ENCODE data around the gene CGNL1.

Gene CGNL1

GRCh38 chr15:57572468-57572867, 196.2 kb downstream of the CGNL1 start:
- TF ChIP-seq MAX (IDR thresholded peaks at IDR 0.05): no peak
- TF ChIP-seq USF1 (IDR thresholded peaks at IDR 0.05): no peak
- TF ChIP-seq RAD21 (IDR thresholded peaks at IDR 0.05; ENCODE audit: low read depth): no peak
- TF ChIP-seq FOXM1 (IDR thresholded peaks at IDR 0.05; ENCODE audit: borderline replicate concordance, low read depth): no peak
- no peak for TF ChIP-seq EP300 (IDR thresholded peaks at IDR 0.05; ENCODE audit: borderline replicate concordance)
- no peak for TF ChIP-seq CEBPB (IDR thresholded peaks at IDR 0.05)
- TF ChIP-seq TCF12 (IDR thresholded peaks at IDR 0.05; ENCODE audit: low read depth): no peak
- TF ChIP-seq CREB1 (IDR thresholded peaks at IDR 0.05; ENCODE audit: low read depth): no peak
- no peak for TF ChIP-seq YY1 (IDR thresholded peaks at IDR 0.05; ENCODE audit: low read depth)
- TF ChIP-seq EGR1 (IDR thresholded peaks at IDR 0.05): no peak
- no peak for TF ChIP-seq ZBTB7A (IDR thresholded peaks at IDR 0.05; ENCODE audit: low read depth)
- TF ChIP-seq TAF1 (IDR thresholded peaks at IDR 0.05; ENCODE audit: low read depth): no peak

GRCh38 chr15:57573151-57573550, 196.8 kb downstream of the CGNL1 start:
- TF ChIP-seq RAD21 (IDR thresholded peaks at IDR 0.05; ENCODE audit: low read depth): no peak

- peak; percentile 50; the same call in 1 of the 2 replicates for TF ChIP-seq NFIC (IDR thresholded peaks at IDR 0.05)
- TF ChIP-seq USF1 (IDR thresholded peaks at IDR 0.05): no peak
These were observed 199.1 kb downstream of the CGNL1 start for GRCh38 chr15:57575363-57575762.

- no peak for TF ChIP-seq CEBPB (IDR thresholded peaks at IDR 0.05)
- no peak for TF ChIP-seq EP300 (IDR thresholded peaks at IDR 0.05; ENCODE audit: borderline replicate concordance)
- TF ChIP-seq FOXM1 (IDR thresholded peaks at IDR 0.05; ENCODE audit: borderline replicate concordance, low read depth): no peak
- TF ChIP-seq MAX (IDR thresholded peaks at IDR 0.05): no peak
- TF ChIP-seq USF1 (IDR thresholded peaks at IDR 0.05): no peak
- TF ChIP-seq TAF1 (IDR thresholded peaks at IDR 0.05; ENCODE audit: low read depth): no peak
- no peak for TF ChIP-seq REST (IDR thresholded peaks at IDR 0.05; ENCODE audit: low read depth)
- no peak for TF ChIP-seq TEAD4 (IDR thresholded peaks at IDR 0.05)
- no peak for TF ChIP-seq CREB1 (IDR thresholded peaks at IDR 0.05; ENCODE audit: low read depth)
These were observed 202.1 kb downstream of the CGNL1 start for GRCh38 chr15:57578288-57578900.

- TF ChIP-seq EP300 (IDR thresholded peaks at IDR 0.05; ENCODE audit: borderline replicate concordance): no peak
- no peak for TF ChIP-seq USF1 (IDR thresholded peaks at IDR 0.05)
- TF ChIP-seq MAX (IDR thresholded peaks at IDR 0.05): no peak
- no peak for TF ChIP-seq TEAD4 (IDR thresholded peaks at IDR 0.05)
- no peak for TF ChIP-seq EGR1 (IDR thresholded peaks at IDR 0.05)
- no peak for TF ChIP-seq TCF12 (IDR thresholded peaks at IDR 0.05; ENCODE audit: low read depth)
- no peak for TF ChIP-seq NFIC (IDR thresholded peaks at IDR 0.05)
- TF ChIP-seq REST (IDR thresholded peaks at IDR 0.05; ENCODE audit: low read depth): no peak
- no peak for TF ChIP-seq YY1 (IDR thresholded peaks at IDR 0.05; ENCODE audit: low read depth)
- TF ChIP-seq RAD21 (IDR thresholded peaks at IDR 0.05; ENCODE audit: low read depth): no peak
- no peak for TF ChIP-seq FOXM1 (IDR thresholded peaks at IDR 0.05; ENCODE audit: borderline replicate concordance, low read depth)
- TF ChIP-seq CEBPB (IDR thresholded peaks at IDR 0.05): no peak
- TF ChIP-seq TAF1 (IDR thresholded peaks at IDR 0.05; ENCODE audit: low read depth): no peak
- no peak for TF ChIP-seq CREB1 (IDR thresholded peaks at IDR 0.05; ENCODE audit: low read depth)
- no peak for TF ChIP-seq ZBTB7A (IDR thresholded peaks at IDR 0.05; ENCODE audit: low read depth)
These were observed 204.1 kb downstream of the CGNL1 start for GRCh38 chr15:57580428-57580827.
